GM23248 (cell line): ENCODE measurements around the gene ATP6V1B1.

Experiments
- EZH2 ChIP-seq: fragments of 200-600 bp; sonication (generic); IDR thresholded peaks from 2 replicates; pipeline ENCODE4 v1.6.1; 2018; ENCODE audit warnings: antibody characterized with exemption, mild to moderate bottlenecking; ENCODE audit not compliant: insufficient read depth, poor library complexity, severe bottlenecking
- EZH2phosphoT487 ChIP-seq: fragments of 200-600 bp; sonication (generic); IDR thresholded peaks from 2 replicates; pipeline ENCODE4 v1.6.1; 2018; ENCODE audit warnings: antibody characterized with exemption, moderate library complexity, mild to moderate bottlenecking, low read depth; ENCODE audit not compliant: insufficient read depth

DNA sequence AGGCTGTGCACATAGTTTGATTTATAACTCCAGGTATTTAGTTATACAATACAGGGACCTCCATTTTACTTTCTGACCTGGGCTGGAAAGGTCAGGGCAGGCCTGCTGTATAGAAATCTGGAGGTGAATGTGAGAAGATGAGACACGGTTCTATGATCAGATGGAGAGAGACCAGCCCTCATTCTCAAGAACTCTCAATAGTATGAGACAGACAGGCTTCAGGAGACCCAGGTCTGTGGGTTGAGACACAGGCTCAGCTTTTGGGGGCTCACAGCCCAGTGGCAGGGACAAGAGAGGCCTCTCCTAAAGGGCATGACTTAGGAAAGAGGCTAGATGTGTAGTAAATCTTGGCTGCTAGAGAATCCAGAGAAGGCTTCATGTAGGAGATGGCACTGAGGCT is 719 bp upstream of the ATP6V1B1 start:
- TF ChIP-seq EZH2phosphoT487 (no peak), EZH2 (no peak)
